M059J (cell line): ENCODE results near the gene SRC. TPM values are rescaled to one million over a fixed set of nuclear protein-coding genes. Genes with fewer than 3 reads are reported as not detected.
"Not testable (repeated sequence)": the region's sequence is repeated elsewhere in the genome, so short reads cannot be mapped to it uniquely, and the experiment has no call there.

ENCODE experiments used
- DNase-seq: peaks from one replicate; pipeline ENCODE4 v3.0.0-alpha.2; 2012; ENCODE audit warnings: low read depth
- total RNA-seq: library from RNA; depleted of rRNA; stranded (reverse); fragments of >200 nt; shearing (Covaris generic); gene quantifications from 2 replicates; pipeline ENCODE4 v1.2.3, GENCODE V29; 2014

SRC gene
- total RNA-seq, 1 experiment from 2014 or later: 24.3 TPM

GRCh38 chr20:37336369-37337207, 9.4 kb upstream of the SRC start:
- no peak for DNase-seq

GRCh38 chr20:37337208-37337991, 8.5 kb upstream of the SRC start:
- DNase-seq: no peak

GRCh38 chr20:37338380-37338779, 7.6 kb upstream of the SRC start:
- DNase-seq: not testable (repeated sequence)

- no peak for DNase-seq
These were observed 6.7 kb upstream of the SRC start for GRCh38 chr20:37339208-37339607.

- not testable (repeated sequence) for DNase-seq
These were observed 6.2 kb upstream of the SRC start for GRCh38 chr20:37339764-37340109.

- DNase-seq: no peak
These were observed 4.9 kb upstream of the SRC start for GRCh38 chr20:37340998-37341397.

GRCh38 chr20:37341632-37342031, 4.3 kb upstream of the SRC start:
- no peak for DNase-seq

- peak; percentile 47 for DNase-seq
These were observed 3.4 kb upstream of the SRC start for GRCh38 chr20:37342231-37343177.

- DNase-seq: peak; percentile 65
These were observed 2.5 kb upstream of the SRC start for GRCh38 chr20:37343212-37343993.

- no peak for DNase-seq
These were observed 2.0 kb upstream of the SRC start for GRCh38 chr20:37343994-37344355.

GRCh38 chr20:37344506-37345338, 1.2 kb upstream of the SRC start:
- no peak for DNase-seq

- DNase-seq: no peak
These were observed 245 bp downstream of the SRC start for GRCh38 chr20:37346236-37346534.

GRCh38 chr20:37346535-37347346, 801 bp downstream of the SRC start:
- DNase-seq: no peak

GRCh38 chr20:37347347-37347823, 1.4 kb downstream of the SRC start:
- DNase-seq: no peak

- DNase-seq: peak; percentile 43
These were observed 2.2 kb downstream of the SRC start for GRCh38 chr20:37347891-37348791.

GRCh38 chr20:37348792-37349516, 3.0 kb downstream of the SRC start:
- no peak for DNase-seq
